HepG2 (cell line): Measurements from ENCODE around the gene HIRA. TPM values are rescaled to one million over a fixed set of nuclear protein-coding genes. Genes with fewer than 3 reads are reported as not detected.

ENCODE experiments used
- AHR ChIP-seq: IDR thresholded peaks from 2 replicates; pipeline ENCODE4 v1.6.1; 2018; ENCODE audit warnings: missing genetic modification reagents, missing compliant biosample characterization
- CREBL2 ChIP-seq: sonication (generic); formaldehyde crosslinking; IDR thresholded peaks from 2 replicates; pipeline ENCODE4 v1.8.1; 2023; ENCODE audit warnings: missing genetic modification reagents, mild to moderate bottlenecking, borderline replicate concordance
- EHMT2 ChIP-seq: fragments of 200-600 bp; sonication (generic); IDR thresholded peaks from 2 replicates; pipeline ENCODE4 v1.7.0; 2017; ENCODE audit warnings: antibody characterized with exemption, low read depth, low read length, borderline replicate concordance
- IKZF5 ChIP-seq: IDR thresholded peaks from 2 replicates; pipeline ENCODE4 v1.6.1; 2018; ENCODE audit warnings: missing genetic modification reagents, mild to moderate bottlenecking, missing compliant biosample characterization
- KDM1A ChIP-seq: IDR thresholded peaks from 2 replicates; pipeline ENCODE4 v1.6.1; 2016; ENCODE audit warnings: missing compliant biosample characterization
- KDM5A ChIP-seq: fragments of 200-600 bp; sonication (generic); IDR thresholded peaks from 2 replicates; pipeline ENCODE4 v1.7.0; 2018; ENCODE audit warnings: antibody characterized with exemption, mild to moderate bottlenecking, low read length, borderline replicate concordance
- ONECUT2 ChIP-seq: sonication (generic); formaldehyde crosslinking; IDR thresholded peaks from 2 replicates; pipeline ENCODE4 v1.4.0; 2020; ENCODE audit warnings: missing genetic modification reagents
- RXRB ChIP-seq: IDR thresholded peaks from 2 replicates; pipeline ENCODE4 v1.6.1; 2016; ENCODE audit warnings: borderline replicate concordance, missing genetic modification reagents, missing compliant biosample characterization
- SIX4 ChIP-seq: sonication (generic); formaldehyde crosslinking; IDR thresholded peaks from 2 replicates; pipeline ENCODE4 v1.4.0; 2020; ENCODE audit warnings: missing genetic modification reagents
- STAT5B ChIP-seq: sonication (generic); formaldehyde crosslinking; IDR thresholded peaks from 2 replicates; pipeline ENCODE4 v1.4.0; 2020; ENCODE audit warnings: missing genetic modification reagents
- XBP1 ChIP-seq: sonication (generic); formaldehyde crosslinking; IDR thresholded peaks from 2 replicates; pipeline ENCODE4 v1.5.0; 2020; ENCODE audit warnings: missing genetic modification reagents
- YEATS2 ChIP-seq: sonication (generic); formaldehyde crosslinking; IDR thresholded peaks from 2 replicates; pipeline ENCODE4 v1.4.0; 2020; ENCODE audit warnings: missing genetic modification reagents, borderline replicate concordance
- ZKSCAN5 ChIP-seq: sonication (generic); formaldehyde crosslinking; IDR thresholded peaks from 2 replicates; pipeline ENCODE4 v1.5.1; 2020; ENCODE audit warnings: mild to moderate bottlenecking, missing genetic modification reagents
- ZNF205 ChIP-seq: IDR thresholded peaks from 2 replicates; pipeline ENCODE4 v1.6.1; 2018; ENCODE audit warnings: missing biosample characterization, missing genetic modification reagents
- ZNF296 ChIP-seq: sonication (generic); formaldehyde crosslinking; conservative IDR thresholded peaks from 2 replicates; pipeline ENCODE4 v1.5.0; 2020; ENCODE audit warnings: mild to moderate bottlenecking, missing genetic modification reagents
- ZNF33A ChIP-seq: sonication (generic); formaldehyde crosslinking; IDR thresholded peaks from 2 replicates; pipeline ENCODE4 v1.5.1; 2020; ENCODE audit warnings: missing genetic modification reagents, mild to moderate bottlenecking, moderate library complexity, borderline replicate concordance
- ZNF343 ChIP-seq: sonication (generic); formaldehyde crosslinking; IDR thresholded peaks from 2 replicates; pipeline ENCODE4 v1.4.0; 2020; ENCODE audit warnings: mild to moderate bottlenecking, missing genetic modification reagents
- ZNF367 ChIP-seq: sonication (generic); formaldehyde crosslinking; IDR thresholded peaks from 2 replicates; pipeline ENCODE4 v1.4.0; 2020; ENCODE audit warnings: missing genetic modification reagents, borderline replicate concordance
- ZNF460 ChIP-seq: sonication (generic); formaldehyde crosslinking; IDR thresholded peaks from 2 replicates; pipeline ENCODE4 v1.5.1; 2020; ENCODE audit warnings: missing genetic modification reagents, mild to moderate bottlenecking, borderline replicate concordance
- ZNF780A ChIP-seq: sonication (generic); formaldehyde crosslinking; IDR thresholded peaks from 2 replicates; pipeline ENCODE4 v1.8.0; 2022; ENCODE audit warnings: mild to moderate bottlenecking, missing genetic modification reagents, moderate library complexity
- polyA plus RNA-seq, 8 experiments: library from polyadenylated mRNA; depleted of rRNA in 3 of 8; stranded (reverse) in 7 of 8; unstranded in 1 of 8; fragments of >200 nt; fragmentation: Illumina TruSeq in 4 of 8; extraction: Trizol in 4 of 8; gene quantifications; 2 replicates each; pipeline versions ENCODE4 v1.2.1 to v1.2.3, GENCODE V29; 2011 to 2016; ENCODE audit warnings: low read depth in 4 of 8, missing spikeins in 1 of 8, mixed read lengths in 1 of 8; ENCODE audit not compliant: insufficient read depth in 1 of 8
- total RNA-seq, 5 experiments: library from RNA; depleted of rRNA; stranded (reverse); fragments of >200 nt; fragmentation: Illumina TruSeq; extraction: Trizol; gene quantifications; 2 replicates each; pipeline ENCODE4 v1.2.3, GENCODE V29; 2016; ENCODE audit warnings: low read depth in 1 of 5
- TF ChIP-seq, protein P1 (sequence below), 2 experiments: sonication (generic) in 1 of 2; formaldehyde crosslinking in 1 of 2; IDR thresholded peaks; 2 replicates each; pipeline versions ENCODE4 v1.4.0 to v1.6.1; 2016 to 2020; ENCODE audit warnings: borderline replicate concordance in 1 of 2, low read depth in 1 of 2, mild to moderate bottlenecking in 1 of 2, missing genetic modification reagents in 1 of 2
- TF ChIP-seq, protein P2 (sequence below): sonication (generic); formaldehyde crosslinking; IDR thresholded peaks from 2 replicates; pipeline ENCODE4 v1.5.1; 2020; ENCODE audit warnings: mild to moderate bottlenecking, missing genetic modification reagents, moderate library complexity

Gene HIRA
- total and polyA plus RNA-seq, 2 of the 13 experiments (the other 11 are each of a cell fraction or from before 2014, with no cell fraction given) = 21.5 to 29.2 TPM

- TF ChIP-seq KDM1A (CRISPR knock-in tag) (no peak), ZKSCAN5 (CRISPR knock-in tag) (0 out of 2 replicates have a peak, but pooled peaks have one; percentile 28), YEATS2 (CRISPR knock-in tag) (no peak), EHMT2 (no peak), XBP1 (CRISPR knock-in tag) (no peak), RXRB (CRISPR knock-in tag) (no peak), KDM5A (0 out of 2 replicates have a peak, but pooled peaks have one; percentile 12), ZNF205 (CRISPR knock-in tag) (peak; percentile 66; the same call in 1 of the 2 replicates), STAT5B (CRISPR knock-in tag) (no peak), ZNF780A (no peak), SIX4 (no peak), CREBL2 (no peak), ZNF367 (CRISPR knock-in tag) (no peak), AHR (0 out of 2 replicates have a peak, but pooled peaks have one; percentile 4), ZNF460 (CRISPR knock-in tag) (peak; percentile 93), ZNF296 (CRISPR knock-in tag) (no peak), ZNF33A (CRISPR knock-in tag) (0 out of 2 replicates have a peak, but pooled peaks have one; percentile 46), ZNF343 (CRISPR knock-in tag) (no peak), ONECUT2 (CRISPR knock-in tag) (no peak), IKZF5 (no peak)
- TF ChIP-seq, protein P1, sequence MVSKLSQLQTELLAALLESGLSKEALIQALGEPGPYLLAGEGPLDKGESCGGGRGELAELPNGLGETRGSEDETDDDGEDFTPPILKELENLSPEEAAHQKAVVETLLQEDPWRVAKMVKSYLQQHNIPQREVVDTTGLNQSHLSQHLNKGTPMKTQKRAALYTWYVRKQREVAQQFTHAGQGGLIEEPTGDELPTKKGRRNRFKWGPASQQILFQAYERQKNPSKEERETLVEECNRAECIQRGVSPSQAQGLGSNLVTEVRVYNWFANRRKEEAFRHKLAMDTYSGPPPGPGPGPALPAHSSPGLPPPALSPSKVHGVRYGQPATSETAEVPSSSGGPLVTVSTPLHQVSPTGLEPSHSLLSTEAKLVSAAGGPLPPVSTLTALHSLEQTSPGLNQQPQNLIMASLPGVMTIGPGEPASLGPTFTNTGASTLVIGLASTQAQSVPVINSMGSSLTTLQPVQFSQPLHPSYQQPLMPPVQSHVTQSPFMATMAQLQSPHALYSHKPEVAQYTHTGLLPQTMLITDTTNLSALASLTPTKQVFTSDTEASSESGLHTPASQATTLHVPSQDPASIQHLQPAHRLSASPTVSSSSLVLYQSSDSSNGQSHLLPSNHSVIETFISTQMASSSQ (IDR thresholded peaks at IDR 0.05; ENCODE audit: low read depth) = no peak
- TF ChIP-seq, protein P1 (CRISPR knock-in tag; IDR thresholded peaks at IDR 0.05; ENCODE audit: borderline replicate concordance) = 0 out of 2 replicates have a peak, but pooled peaks have one; percentile 6
- TF ChIP-seq, protein P2, sequence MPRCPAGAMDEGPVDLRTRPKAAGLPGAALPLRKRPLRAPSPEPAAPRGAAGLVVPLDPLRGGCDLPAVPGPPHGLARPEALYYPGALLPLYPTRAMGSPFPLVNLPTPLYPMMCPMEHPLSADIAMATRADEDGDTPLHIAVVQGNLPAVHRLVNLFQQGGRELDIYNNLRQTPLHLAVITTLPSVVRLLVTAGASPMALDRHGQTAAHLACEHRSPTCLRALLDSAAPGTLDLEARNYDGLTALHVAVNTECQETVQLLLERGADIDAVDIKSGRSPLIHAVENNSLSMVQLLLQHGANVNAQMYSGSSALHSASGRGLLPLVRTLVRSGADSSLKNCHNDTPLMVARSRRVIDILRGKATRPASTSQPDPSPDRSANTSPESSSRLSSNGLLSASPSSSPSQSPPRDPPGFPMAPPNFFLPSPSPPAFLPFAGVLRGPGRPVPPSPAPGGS (CRISPR knock-in tag) = no peak
These were observed 15.2 kb upstream of the HIRA start (continued) for GRCh38 chr22:19446603-19447329.
